ENCODE data around the gene CYP4B1.
"Not testable (repeated sequence)": the region's sequence is repeated elsewhere in the genome, so short reads cannot be mapped to it uniquely, and the experiment has no call there.

The CYP4B1 gene

GRCh38 chr1:46823151-46823550, 24.3 kb downstream of the CYP4B1 start:
- TF ChIP-seq CTCF (conservative IDR thresholded peaks at IDR 0.05; ENCODE audit: low read depth, low read length) = no peak
- H3K4me3 ChIP-seq (IDR thresholded peaks at IDR 0.05; ENCODE audit: insufficient read depth, low read depth, low read length) = no peak overlapping the region

GRCh38 chr1:46826892-46827291, 28.0 kb downstream of the CYP4B1 start:
- not testable (repeated sequence) for H2AFZ ChIP-seq (ENCODE audit: low read depth); H3K27ac ChIP-seq; H3K27me3 ChIP-seq (ENCODE audit: insufficient read depth, low read depth); H3K9ac ChIP-seq; H3K4me3 ChIP-seq (IDR thresholded peaks at IDR 0.05; ENCODE audit: insufficient read depth, low read depth, low read length); H3K4me2 ChIP-seq; H4K20me1 ChIP-seq (ENCODE audit: insufficient read depth); H3K4me1 ChIP-seq (ENCODE audit: low read depth, poor library complexity, severe bottlenecking); H3K79me2 ChIP-seq (ENCODE audit: insufficient read depth, low read depth); H3K36me3 ChIP-seq (ENCODE audit: insufficient read depth)

More at GRCh38 chr1:46823151-46823550, 24.3 kb downstream of the CYP4B1 start:
- Histone ChIP-seq H3K4me1 (ENCODE audit: low read depth, poor library complexity, severe bottlenecking) (no peaks in the 10 kb centered on the region), H3K36me3 (ENCODE audit: insufficient read depth) (no peaks in the 10 kb centered on the region), H3K79me2 (ENCODE audit: insufficient read depth, low read depth) (no peaks in the 10 kb centered on the region), H4K20me1 (ENCODE audit: insufficient read depth) (no peaks in the 10 kb centered on the region), H3K9ac (no peak overlapping the region), H3K27me3 (ENCODE audit: insufficient read depth, low read depth) (no peaks in the 10 kb centered on the region), H3K4me2 (no peak overlapping the region), H2AFZ (ENCODE audit: low read depth) (no peak overlapping the region), H3K27ac (no peak overlapping the region)

- no peaks in the 10 kb centered on the region for H3K79me2 ChIP-seq (ENCODE audit: insufficient read depth, low read depth)
- no peaks in the 10 kb centered on the region for H3K4me1 ChIP-seq (ENCODE audit: low read depth, poor library complexity, severe bottlenecking)
- TF ChIP-seq CTCF (conservative IDR thresholded peaks at IDR 0.05; ENCODE audit: low read depth, low read length) = no peak
- no peak overlapping the region for H3K9ac ChIP-seq
- no peak overlapping the region for H3K4me2 ChIP-seq
- no peak overlapping the region for H3K27ac ChIP-seq
- no peaks in the 10 kb centered on the region for H3K27me3 ChIP-seq (ENCODE audit: insufficient read depth, low read depth)
- H3K36me3 ChIP-seq (ENCODE audit: insufficient read depth) = no peaks in the 10 kb centered on the region
- no peaks in the 10 kb centered on the region for H4K20me1 ChIP-seq (ENCODE audit: insufficient read depth)
- no peak overlapping the region for H3K4me3 ChIP-seq (IDR thresholded peaks at IDR 0.05; ENCODE audit: insufficient read depth, low read depth, low read length)
- no peak overlapping the region for H2AFZ ChIP-seq (ENCODE audit: low read depth)
These were observed 31.9 kb downstream of the CYP4B1 start for GRCh38 chr1:46830665-46831322.

- H3K27me3 ChIP-seq (ENCODE audit: insufficient read depth, low read depth); H4K20me1 ChIP-seq (ENCODE audit: insufficient read depth); H3K4me2 ChIP-seq; H3K4me1 ChIP-seq (ENCODE audit: low read depth, poor library complexity, severe bottlenecking); H3K27ac ChIP-seq; H3K36me3 ChIP-seq (ENCODE audit: insufficient read depth); H3K79me2 ChIP-seq (ENCODE audit: insufficient read depth, low read depth); H3K9ac ChIP-seq; H3K4me3 ChIP-seq (IDR thresholded peaks at IDR 0.05; ENCODE audit: insufficient read depth, low read depth, low read length); H2AFZ ChIP-seq (ENCODE audit: low read depth): not testable (repeated sequence)
These were observed 36.6 kb downstream of the CYP4B1 start for GRCh38 chr1:46835469-46835868.

- not testable (repeated sequence) for H3K4me3 ChIP-seq (IDR thresholded peaks at IDR 0.05; ENCODE audit: insufficient read depth, low read depth, low read length); H3K27me3 ChIP-seq (ENCODE audit: insufficient read depth, low read depth); H3K4me1 ChIP-seq (ENCODE audit: low read depth, poor library complexity, severe bottlenecking); H3K79me2 ChIP-seq (ENCODE audit: insufficient read depth, low read depth); H2AFZ ChIP-seq (ENCODE audit: low read depth); H3K27ac ChIP-seq; H3K4me2 ChIP-seq; H4K20me1 ChIP-seq (ENCODE audit: insufficient read depth); H3K9ac ChIP-seq; H3K36me3 ChIP-seq (ENCODE audit: insufficient read depth)
These were observed 47.5 kb downstream of the CYP4B1 start for GRCh38 chr1:46846386-46846785.

GRCh38 chr1:46857660-46858065, 58.8 kb downstream of the CYP4B1 start:
- H3K4me1 ChIP-seq (ENCODE audit: low read depth, poor library complexity, severe bottlenecking); H3K27me3 ChIP-seq (ENCODE audit: insufficient read depth, low read depth); H4K20me1 ChIP-seq (ENCODE audit: insufficient read depth); H3K4me3 ChIP-seq (IDR thresholded peaks at IDR 0.05; ENCODE audit: insufficient read depth, low read depth, low read length); H3K4me2 ChIP-seq; H3K9ac ChIP-seq; H3K27ac ChIP-seq; H3K36me3 ChIP-seq (ENCODE audit: insufficient read depth); H3K79me2 ChIP-seq (ENCODE audit: insufficient read depth, low read depth); H2AFZ ChIP-seq (ENCODE audit: low read depth): not testable (repeated sequence)

Data from KMS-11 (cell line).